SKM-1 treated with dmso at 0.1 percent for 144 hours (cell line): ENCODE data around the gene CFAP410.
"Not testable (repeated sequence)": the region's sequence is repeated elsewhere in the genome, so short reads cannot be mapped to it uniquely, and the experiment has no call there.

Experiments
- DNase-seq: peaks from one replicate; lab custom pipeline; 2025; ENCODE audit not compliant: unreplicated experiment; lab: John Stamatoyannopoulos, UW

CFAP410 gene

GRCh38 chr21:44370027-44370735, 31.0 kb upstream of the CFAP410 start:
- DNase-seq, result no peak

GRCh38 chr21:44368711-44369446, 29.7 kb upstream of the CFAP410 start:
- no peak for DNase-seq

- DNase-seq, result no peak
Measured at GRCh38 chr21:44366586-44367211, 27.5 kb upstream of the CFAP410 start.

- no peak for DNase-seq
Measured at GRCh38 chr21:44365967-44366585, 26.9 kb upstream of the CFAP410 start.

- DNase-seq, result no peak
Measured at GRCh38 chr21:44365251-44365966, 26.2 kb upstream of the CFAP410 start.

GRCh38 chr21:44364151-44365053, 25.2 kb upstream of the CFAP410 start:
- DNase-seq, result no peak

- DNase-seq, result no peak
Measured at GRCh38 chr21:44363278-44363677, 24.1 kb upstream of the CFAP410 start.

GRCh38 chr21:44361903-44362302, 22.7 kb upstream of the CFAP410 start:
- DNase-seq, result not testable (repeated sequence)

- DNase-seq, result peak; percentile 88
Measured at GRCh38 chr21:44360159-44360558, 21.0 kb upstream of the CFAP410 start.

GRCh38 chr21:44359396-44359795, 20.2 kb upstream of the CFAP410 start:
- no peak for DNase-seq

GRCh38 chr21:44357064-44357837, 18.1 kb upstream of the CFAP410 start:
- no peak for DNase-seq

GRCh38 chr21:44356636-44357035, 17.4 kb upstream of the CFAP410 start:
- no peak for DNase-seq

- no peak for DNase-seq
Measured at GRCh38 chr21:44356160-44356559, 17.0 kb upstream of the CFAP410 start.

GRCh38 chr21:44354775-44355771, 15.9 kb upstream of the CFAP410 start:
- peak; percentile 51 for DNase-seq

- peak; percentile 97 for DNase-seq
Measured at GRCh38 chr21:44354001-44354405, 14.8 kb upstream of the CFAP410 start.

GRCh38 chr21:44353191-44353970, 14.2 kb upstream of the CFAP410 start, which contains the start of gene TRPM2:
Gene TRPM2 (plus strand): TSS chr21:44353621. CDS start chr21:44353701, 80 bp downstream.
- peak; percentile 98 for DNase-seq

- no peak for DNase-seq
Measured at GRCh38 chr21:44352253-44352860, 13.2 kb upstream of the CFAP410 start.
